AG04449 (cell line): ENCODE data around the gene GTPBP8.
A peak's percentile ranks its signal among the peaks of the same experiment; 100 is the strongest.

Experiments
- CTCF ChIA-PET: fragments of 350-600 bp; formaldehyde crosslinking; extraction: SDS; loops from one replicate; lab custom pipeline; 2021; ENCODE audit warnings: antibody characterized with exemption; lab: Yijun Ruan, JAX
- POLR2A ChIA-PET: fragments of 400-600, 350-600 bp; formaldehyde crosslinking; extraction: SDS; loops from one replicate; lab custom pipeline; 2020; ENCODE audit warnings: antibody characterized with exemption, inconsistent platforms; lab: Yijun Ruan, JAX
- DNase-seq: peaks from one replicate; pipeline ENCODE4 v3.0.0-alpha.2; 2010; ENCODE audit warnings: low read depth, low spot score
- H3K4me3 ChIP-seq: 2 replicates; pipeline ENCODE4 v1.5.1; 2011; ENCODE audit warnings: low read depth, mild to moderate bottlenecking, control low read depth, low read length
- TF ChIP-seq, protein P1 (sequence below): IDR thresholded peaks from one replicate; pipeline ENCODE4 v1.5.1; 2011; ENCODE audit warnings: mild to moderate bottlenecking, moderate library complexity, low read length, control low read depth, inconsistent platforms; ENCODE audit not compliant: insufficient read depth; ENCODE audit errors: missing control alignments

GTPBP8 gene

DNA sequence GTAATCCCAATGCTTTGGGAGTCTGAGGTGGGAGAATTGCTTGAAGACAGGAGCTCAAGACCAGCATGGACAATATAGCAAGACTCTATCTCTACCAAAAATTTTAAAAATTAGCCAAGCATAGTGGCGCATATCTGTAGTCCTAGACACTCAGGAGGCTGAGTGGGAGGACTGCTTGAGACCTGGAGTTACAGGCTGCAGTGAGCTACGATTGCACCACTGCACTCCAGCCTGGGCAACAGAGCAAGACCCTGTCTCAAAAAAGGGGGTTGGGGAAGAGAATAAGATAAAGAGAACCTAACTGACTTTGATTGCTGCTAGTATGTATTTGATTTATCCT, 16.6 kb upstream of the GTPBP8 start:
- DNase-seq = no peak
- ChIA-PET CTCF (interaction anchor here (1.1 kb wide), 1 partner anchor 332 kb away, joined by 3 read pairs; no protein-coding TSS in a partner anchor), POLR2A (no interaction called here)
- TF ChIP-seq, protein P1, sequence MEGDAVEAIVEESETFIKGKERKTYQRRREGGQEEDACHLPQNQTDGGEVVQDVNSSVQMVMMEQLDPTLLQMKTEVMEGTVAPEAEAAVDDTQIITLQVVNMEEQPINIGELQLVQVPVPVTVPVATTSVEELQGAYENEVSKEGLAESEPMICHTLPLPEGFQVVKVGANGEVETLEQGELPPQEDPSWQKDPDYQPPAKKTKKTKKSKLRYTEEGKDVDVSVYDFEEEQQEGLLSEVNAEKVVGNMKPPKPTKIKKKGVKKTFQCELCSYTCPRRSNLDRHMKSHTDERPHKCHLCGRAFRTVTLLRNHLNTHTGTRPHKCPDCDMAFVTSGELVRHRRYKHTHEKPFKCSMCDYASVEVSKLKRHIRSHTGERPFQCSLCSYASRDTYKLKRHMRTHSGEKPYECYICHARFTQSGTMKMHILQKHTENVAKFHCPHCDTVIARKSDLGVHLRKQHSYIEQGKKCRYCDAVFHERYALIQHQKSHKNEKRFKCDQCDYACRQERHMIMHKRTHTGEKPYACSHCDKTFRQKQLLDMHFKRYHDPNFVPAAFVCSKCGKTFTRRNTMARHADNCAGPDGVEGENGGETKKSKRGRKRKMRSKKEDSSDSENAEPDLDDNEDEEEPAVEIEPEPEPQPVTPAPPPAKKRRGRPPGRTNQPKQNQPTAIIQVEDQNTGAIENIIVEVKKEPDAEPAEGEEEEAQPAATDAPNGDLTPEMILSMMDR = no peak
- no peak overlapping the region for H3K4me3 ChIP-seq

DNA sequence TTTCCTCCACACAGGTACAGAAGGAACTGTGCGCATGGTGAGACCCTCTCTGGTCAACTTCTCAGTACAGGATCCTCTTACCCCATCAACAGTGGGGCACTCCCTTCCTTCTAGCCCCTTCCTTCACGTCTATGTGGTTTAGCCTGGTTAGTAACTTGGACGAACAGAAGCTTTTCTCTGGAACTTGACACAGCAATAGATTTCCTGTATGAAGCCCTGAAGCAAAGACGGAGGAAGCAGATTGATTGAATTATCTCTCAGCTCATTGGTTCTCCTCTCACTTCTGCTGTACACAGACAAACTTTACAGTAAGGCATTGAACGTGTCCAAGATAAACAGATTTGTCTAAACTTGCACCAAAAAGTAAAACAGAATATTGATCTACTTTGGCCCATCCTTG, 15.9 kb upstream of the GTPBP8 start, which contains the start of gene CD200R1:
Gene CD200R1, minus strand, starts transcription at position 210 of the 400 bp plus-strand sequence. CDS start 246 bp downstream, outside the sequence.
- no peak within 1 kb of the TSS for H3K4me3 ChIP-seq
- CTCF ChIA-PET = interaction anchor here (1.1 kb wide), 1 partner anchor 333 kb away, joined by 3 read pairs; no protein-coding TSS in a partner anchor
- TF ChIP-seq, protein P1 = no peak
- POLR2A ChIA-PET = no interaction called here
- no peak for DNase-seq

DNA sequence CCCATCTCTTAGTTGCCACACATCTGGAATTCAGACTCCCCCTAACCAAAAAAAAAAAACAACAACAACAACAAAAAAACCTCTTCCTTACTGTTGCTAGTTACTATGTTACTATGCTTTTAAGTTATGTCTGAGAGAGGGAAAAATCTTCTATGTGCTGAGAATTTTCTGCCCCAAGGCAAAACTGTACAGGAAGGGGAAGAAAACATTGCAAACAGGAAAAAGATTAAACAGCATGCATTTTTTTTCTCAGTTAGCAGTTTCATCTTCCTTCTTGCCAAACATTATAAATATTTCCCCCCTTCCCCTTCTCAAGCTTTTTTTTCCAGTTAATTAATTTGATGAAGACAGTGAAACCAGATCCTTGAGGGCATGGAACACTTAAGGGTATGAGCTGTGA, 14.8 kb upstream of the GTPBP8 start:
- ChIA-PET POLR2A (no interaction called here), CTCF (interaction anchor here (0.8 to 1.4 kb wide), 3 partner anchors 9 to 16 kb away, joined by 3 read pairs; no protein-coding TSS in a partner anchor)
- H3K4me3 ChIP-seq = no peak overlapping the region
- TF ChIP-seq, protein P1 = no peak
- DNase-seq = no peak

DNA sequence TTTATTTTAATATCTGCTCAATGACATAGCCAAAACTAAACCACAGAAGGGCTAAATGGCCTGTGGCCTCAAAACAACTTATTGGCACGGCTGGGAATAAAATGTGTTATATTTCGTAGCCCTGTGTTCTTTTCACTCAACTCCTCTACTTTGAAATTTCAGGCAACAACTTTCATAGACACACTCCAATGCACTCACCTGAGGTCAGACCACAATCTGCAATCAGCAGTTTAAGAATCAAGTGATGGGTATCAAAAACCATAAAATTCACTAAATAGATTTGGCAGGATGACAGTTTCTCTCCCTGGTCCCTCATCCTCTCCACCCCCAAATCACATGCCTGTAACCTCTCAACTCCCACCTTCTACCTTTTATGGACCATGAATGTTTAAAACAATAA, 13.8 kb upstream of the GTPBP8 start:
- TF ChIP-seq, protein P1 = no peak
- no peak overlapping the region for H3K4me3 ChIP-seq
- POLR2A ChIA-PET = no interaction called here
- CTCF ChIA-PET = interaction anchor here (0.8 to 1.4 kb wide), 4 partner anchors 8 to 394 kb away, joined by 3 to 4 read pairs (median 3); no protein-coding TSS in a partner anchor
- DNase-seq = no peak

DNA sequence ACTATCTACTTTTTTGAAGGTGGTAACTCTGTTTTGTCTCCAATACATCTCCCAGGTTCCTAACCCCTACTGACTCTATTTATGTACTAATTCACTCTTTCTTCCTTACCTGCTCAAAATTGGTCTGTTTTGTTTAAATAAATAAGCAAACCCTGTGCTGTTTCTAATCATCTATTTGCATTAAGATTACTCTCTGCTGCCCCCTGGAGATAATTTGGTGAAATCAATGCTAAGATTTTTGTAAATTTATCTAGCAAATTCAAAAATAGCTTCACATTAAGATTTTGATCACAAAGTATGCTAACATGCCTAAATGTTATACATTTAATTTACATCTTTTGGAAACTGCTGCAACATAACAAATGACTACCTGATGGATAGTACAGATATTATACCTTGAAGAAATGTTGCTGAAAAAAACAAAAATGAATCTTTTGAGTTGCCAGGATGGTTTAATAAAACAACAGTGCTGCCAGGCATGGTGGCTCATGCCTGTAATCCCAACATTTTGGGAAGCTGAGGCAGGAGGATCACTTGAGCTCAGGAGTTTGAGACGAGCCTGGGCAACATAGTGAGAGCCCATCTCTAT, 11.4 kb upstream of the GTPBP8 start:
- DNase-seq = peak; percentile 5
- TF ChIP-seq, protein P1 = peak; percentile 30
- ChIA-PET POLR2A (no interaction called here), CTCF (interaction anchor here (0.7 to 4.0 kb wide), 39 partner anchors 9 to 680 kb away, joined by 3 to 76 read pairs (median 5); partner anchors contain the start of genes CCDC80 and GTPBP8)
- no peak overlapping the region for H3K4me3 ChIP-seq

DNA sequence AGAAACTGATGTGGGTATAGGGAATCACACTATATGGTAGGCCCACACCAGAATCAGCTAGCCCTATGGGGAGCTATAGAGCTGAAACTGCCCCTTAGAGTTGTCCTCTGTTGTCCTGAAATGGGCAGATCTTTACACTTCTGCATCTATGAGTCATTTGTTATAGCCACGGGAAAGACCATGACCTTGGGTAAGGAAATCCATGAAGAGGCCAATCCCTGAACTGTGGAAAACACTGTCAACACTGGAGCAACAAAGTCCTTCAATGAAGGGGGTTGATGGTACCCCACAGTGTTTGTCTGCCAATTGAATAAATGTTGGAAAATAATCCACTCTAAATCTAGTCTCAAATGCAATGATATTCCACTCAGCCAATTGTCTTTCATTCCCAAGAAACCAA, 10.7 kb upstream of the GTPBP8 start:
- DNase-seq = no peak
- ChIA-PET CTCF (interaction anchor here (0.8 to 4.0 kb wide), 19 partner anchors 9 to 680 kb away, joined by 3 to 76 read pairs (median 9); partner anchors contain the start of genes CCDC80 and GTPBP8), POLR2A (no interaction called here)
- H3K4me3 ChIP-seq = no peak overlapping the region
- TF ChIP-seq, protein P1 = no peak
